ENCODE measurements around the gene HIVEP2. TPM values are rescaled to one million over a fixed set of nuclear protein-coding genes. Genes with fewer than 3 reads are reported as not detected.

Gene HIVEP2
- total RNA-seq, 1 experiment from 2014 or later = 10.3 TPM

DNA sequence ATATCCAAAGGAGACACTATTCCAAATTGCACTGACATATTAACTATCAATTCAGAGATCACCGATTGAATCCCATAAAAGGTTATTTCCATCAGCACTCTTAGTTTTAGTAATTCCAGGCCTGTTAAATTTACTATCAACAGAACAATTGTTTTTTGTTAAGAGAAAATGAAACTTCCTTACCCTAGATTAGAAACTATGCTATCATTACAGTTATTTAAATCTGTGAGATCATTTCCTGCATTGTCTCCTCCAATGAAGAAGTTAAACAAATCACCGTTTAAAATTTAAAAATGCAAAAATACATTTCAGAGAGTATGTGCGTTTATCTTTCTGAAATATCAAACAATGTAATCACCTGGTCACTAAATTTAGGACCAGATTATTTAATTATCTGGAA lies 57.5 kb downstream of the HIVEP2 start:
- in situ Hi-C loops (cut with HindIII; ENCODE audit: low pct_unique_long_range_greater_than_20kb, low sequenced_read_pairs) = no loop called here
- TF ChIP-seq, protein P1, sequence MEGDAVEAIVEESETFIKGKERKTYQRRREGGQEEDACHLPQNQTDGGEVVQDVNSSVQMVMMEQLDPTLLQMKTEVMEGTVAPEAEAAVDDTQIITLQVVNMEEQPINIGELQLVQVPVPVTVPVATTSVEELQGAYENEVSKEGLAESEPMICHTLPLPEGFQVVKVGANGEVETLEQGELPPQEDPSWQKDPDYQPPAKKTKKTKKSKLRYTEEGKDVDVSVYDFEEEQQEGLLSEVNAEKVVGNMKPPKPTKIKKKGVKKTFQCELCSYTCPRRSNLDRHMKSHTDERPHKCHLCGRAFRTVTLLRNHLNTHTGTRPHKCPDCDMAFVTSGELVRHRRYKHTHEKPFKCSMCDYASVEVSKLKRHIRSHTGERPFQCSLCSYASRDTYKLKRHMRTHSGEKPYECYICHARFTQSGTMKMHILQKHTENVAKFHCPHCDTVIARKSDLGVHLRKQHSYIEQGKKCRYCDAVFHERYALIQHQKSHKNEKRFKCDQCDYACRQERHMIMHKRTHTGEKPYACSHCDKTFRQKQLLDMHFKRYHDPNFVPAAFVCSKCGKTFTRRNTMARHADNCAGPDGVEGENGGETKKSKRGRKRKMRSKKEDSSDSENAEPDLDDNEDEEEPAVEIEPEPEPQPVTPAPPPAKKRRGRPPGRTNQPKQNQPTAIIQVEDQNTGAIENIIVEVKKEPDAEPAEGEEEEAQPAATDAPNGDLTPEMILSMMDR (IDR thresholded peaks at IDR 0.05) = no peak
- TF ChIP-seq SIN3A (IDR thresholded peaks at IDR 0.05; ENCODE audit: borderline replicate concordance, insufficient read depth, low read depth, low read length) (no peak), TCF7L2 (IDR thresholded peaks at IDR 0.05; ENCODE audit: low read depth, low read length) (no peak), POLR2AphosphoS5 (IDR thresholded peaks at IDR 0.05; ENCODE audit: low read depth, low read length) (no peak)
- TF ChIP-seq, protein P2, sequence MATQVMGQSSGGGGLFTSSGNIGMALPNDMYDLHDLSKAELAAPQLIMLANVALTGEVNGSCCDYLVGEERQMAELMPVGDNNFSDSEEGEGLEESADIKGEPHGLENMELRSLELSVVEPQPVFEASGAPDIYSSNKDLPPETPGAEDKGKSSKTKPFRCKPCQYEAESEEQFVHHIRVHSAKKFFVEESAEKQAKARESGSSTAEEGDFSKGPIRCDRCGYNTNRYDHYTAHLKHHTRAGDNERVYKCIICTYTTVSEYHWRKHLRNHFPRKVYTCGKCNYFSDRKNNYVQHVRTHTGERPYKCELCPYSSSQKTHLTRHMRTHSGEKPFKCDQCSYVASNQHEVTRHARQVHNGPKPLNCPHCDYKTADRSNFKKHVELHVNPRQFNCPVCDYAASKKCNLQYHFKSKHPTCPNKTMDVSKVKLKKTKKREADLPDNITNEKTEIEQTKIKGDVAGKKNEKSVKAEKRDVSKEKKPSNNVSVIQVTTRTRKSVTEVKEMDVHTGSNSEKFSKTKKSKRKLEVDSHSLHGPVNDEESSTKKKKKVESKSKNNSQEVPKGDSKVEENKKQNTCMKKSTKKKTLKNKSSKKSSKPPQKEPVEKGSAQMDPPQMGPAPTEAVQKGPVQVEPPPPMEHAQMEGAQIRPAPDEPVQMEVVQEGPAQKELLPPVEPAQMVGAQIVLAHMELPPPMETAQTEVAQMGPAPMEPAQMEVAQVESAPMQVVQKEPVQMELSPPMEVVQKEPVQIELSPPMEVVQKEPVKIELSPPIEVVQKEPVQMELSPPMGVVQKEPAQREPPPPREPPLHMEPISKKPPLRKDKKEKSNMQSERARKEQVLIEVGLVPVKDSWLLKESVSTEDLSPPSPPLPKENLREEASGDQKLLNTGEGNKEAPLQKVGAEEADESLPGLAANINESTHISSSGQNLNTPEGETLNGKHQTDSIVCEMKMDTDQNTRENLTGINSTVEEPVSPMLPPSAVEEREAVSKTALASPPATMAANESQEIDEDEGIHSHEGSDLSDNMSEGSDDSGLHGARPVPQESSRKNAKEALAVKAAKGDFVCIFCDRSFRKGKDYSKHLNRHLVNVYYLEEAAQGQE (IDR thresholded peaks at IDR 0.05; ENCODE audit: insufficient read depth in 1 of 2, low read depth in 2 of 2, low read length in 1 of 2) = no peak
- ChIA-PET POLR2A (no interaction called here), CTCF (no interaction called here)
- DNase-seq (ENCODE audit: low read depth, low spot score) (no peak), ATAC-seq (no peak)
- H3K36me3 ChIP-seq (ENCODE audit: control insufficient read depth, insufficient read depth, low read length) = no peaks in the 10 kb centered on the region
- H3K9me3 ChIP-seq (ENCODE audit: control insufficient read depth, insufficient read depth, low read depth, low read length) = no peaks in the 10 kb centered on the region
- peaks cover 28% of the 10 kb centered on the region for H3K4me1 ChIP-seq (ENCODE audit: control insufficient read depth, insufficient read depth, low read length)
- intact Hi-C loops (cut with micrococcal nuclease; ENCODE audit: unreplicated experiment) = loop anchor here (5.0 kb wide), 1 partner anchor 195 kb away; no protein-coding TSS in a partner anchor
- no peak overlapping the region for H3K4me3 ChIP-seq (ENCODE audit: low read depth in 2 of 2, low read length in 2 of 2)
- H3K27me3 ChIP-seq (ENCODE audit: control insufficient read depth, insufficient read depth, low read length) = no peaks in the 10 kb centered on the region
- H3K27ac ChIP-seq (ENCODE audit: low read length) = peak overlapping the region; percentile 23; the same call in 1 of the 2 replicates
- BruUV-seq (replicated peaks) = no TSS peak

DNA sequence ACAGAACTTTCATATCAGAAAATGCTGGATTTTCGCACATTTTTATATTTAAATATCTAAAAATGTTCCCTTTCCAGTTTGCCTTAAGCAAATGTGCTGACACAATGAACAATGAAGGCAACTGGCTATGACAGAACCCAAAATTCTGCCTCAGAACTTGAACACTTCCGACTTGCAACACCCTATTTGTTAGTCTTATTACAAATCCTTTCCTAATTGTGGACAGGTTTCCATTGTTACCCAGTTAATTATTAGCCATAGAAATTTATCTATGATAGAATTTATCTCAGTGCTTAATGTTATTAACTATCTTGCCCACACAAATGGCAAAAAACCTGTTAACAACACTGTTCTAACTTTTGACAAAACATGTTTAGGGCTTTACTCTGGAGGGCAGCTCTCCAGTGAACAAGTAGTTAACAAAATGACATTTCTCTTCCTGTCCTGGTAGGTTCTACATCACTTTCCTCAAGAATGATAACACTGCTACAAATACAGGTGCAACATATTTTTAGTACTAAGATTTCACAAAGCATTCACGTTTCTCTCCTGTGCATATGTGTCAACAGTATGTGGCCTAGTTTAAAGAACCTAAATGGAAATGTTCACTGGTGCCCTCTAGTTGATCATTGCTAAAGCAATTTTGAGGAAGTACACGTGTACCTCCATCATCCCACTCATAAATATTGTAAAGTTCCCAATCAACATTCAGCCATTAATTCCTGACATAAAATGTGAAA lies 58.4 kb downstream of the HIVEP2 start:
- ChIA-PET CTCF (no interaction called here), POLR2A (no interaction called here)
- TF ChIP-seq, protein P2 (IDR thresholded peaks at IDR 0.05; ENCODE audit: insufficient read depth in 1 of 2, low read depth in 2 of 2, low read length in 1 of 2) = no peak
- TF ChIP-seq, protein P1 (IDR thresholded peaks at IDR 0.05) = peak; percentile 64; the same call in 1 of the 2 replicates
- no peak for TF ChIP-seq SIN3A (IDR thresholded peaks at IDR 0.05; ENCODE audit: borderline replicate concordance, insufficient read depth, low read depth, low read length)
- TF ChIP-seq TCF7L2 (IDR thresholded peaks at IDR 0.05; ENCODE audit: low read depth, low read length) = no peak
- no TSS peak for BruUV-seq (replicated peaks)
- no peak overlapping the region for H3K4me3 ChIP-seq (ENCODE audit: low read depth in 2 of 2, low read length in 2 of 2)
- no peaks in the 10 kb centered on the region for H3K27me3 ChIP-seq (ENCODE audit: control insufficient read depth, insufficient read depth, low read length)
- H3K4me1 ChIP-seq (ENCODE audit: control insufficient read depth, insufficient read depth, low read length) = peaks cover 25% of the 10 kb centered on the region
- peak overlapping the region; percentile 7; the same call in 1 of the 2 replicates for H3K27ac ChIP-seq (ENCODE audit: low read length)
- in situ Hi-C loops (cut with HindIII; ENCODE audit: low pct_unique_long_range_greater_than_20kb, low sequenced_read_pairs) (no loop called here), intact Hi-C loops (cut with micrococcal nuclease; ENCODE audit: unreplicated experiment) (loop anchor here (5.0 kb wide), 1 partner anchor 194 kb away; no protein-coding TSS in a partner anchor)
- no peak; the same call in 1 of the 2 replicates for ATAC-seq
- no peaks in the 10 kb centered on the region for H3K36me3 ChIP-seq (ENCODE audit: control insufficient read depth, insufficient read depth, low read length)
- DNase-seq (ENCODE audit: low read depth, low spot score) = no peak
- no peaks in the 10 kb centered on the region for H3K9me3 ChIP-seq (ENCODE audit: control insufficient read depth, insufficient read depth, low read depth, low read length)

All from Panc1 (cell line).